ENCODE measurements around the gene CNTROB. TPM values are rescaled to one million over a fixed set of nuclear protein-coding genes. Genes with fewer than 3 reads are reported as not detected.
A peak's percentile ranks its signal among the peaks of the same experiment; 100 is the strongest.

Gene CNTROB
- total RNA-seq, 1 donor: 25.5 TPM

DNA sequence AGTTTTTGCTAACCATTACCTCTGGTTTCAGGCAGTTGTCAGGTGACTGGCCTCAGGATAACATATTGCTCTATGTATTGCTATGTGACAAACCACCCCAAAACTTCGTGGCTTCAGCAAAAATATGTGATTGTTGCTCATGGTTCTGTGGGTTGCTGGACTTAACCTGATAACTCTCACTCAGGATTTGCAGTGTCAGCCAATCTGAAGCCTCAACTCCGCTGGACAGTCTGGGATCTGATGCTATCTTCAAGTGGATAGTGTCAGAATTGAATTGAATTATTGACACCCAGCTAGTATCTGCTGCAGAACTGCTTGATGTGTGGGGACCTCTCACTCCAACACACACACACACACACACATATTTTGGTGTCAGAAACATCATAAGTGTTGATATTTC, 35.7 kb downstream of the CNTROB start:
- TF ChIP-seq, protein P1, sequence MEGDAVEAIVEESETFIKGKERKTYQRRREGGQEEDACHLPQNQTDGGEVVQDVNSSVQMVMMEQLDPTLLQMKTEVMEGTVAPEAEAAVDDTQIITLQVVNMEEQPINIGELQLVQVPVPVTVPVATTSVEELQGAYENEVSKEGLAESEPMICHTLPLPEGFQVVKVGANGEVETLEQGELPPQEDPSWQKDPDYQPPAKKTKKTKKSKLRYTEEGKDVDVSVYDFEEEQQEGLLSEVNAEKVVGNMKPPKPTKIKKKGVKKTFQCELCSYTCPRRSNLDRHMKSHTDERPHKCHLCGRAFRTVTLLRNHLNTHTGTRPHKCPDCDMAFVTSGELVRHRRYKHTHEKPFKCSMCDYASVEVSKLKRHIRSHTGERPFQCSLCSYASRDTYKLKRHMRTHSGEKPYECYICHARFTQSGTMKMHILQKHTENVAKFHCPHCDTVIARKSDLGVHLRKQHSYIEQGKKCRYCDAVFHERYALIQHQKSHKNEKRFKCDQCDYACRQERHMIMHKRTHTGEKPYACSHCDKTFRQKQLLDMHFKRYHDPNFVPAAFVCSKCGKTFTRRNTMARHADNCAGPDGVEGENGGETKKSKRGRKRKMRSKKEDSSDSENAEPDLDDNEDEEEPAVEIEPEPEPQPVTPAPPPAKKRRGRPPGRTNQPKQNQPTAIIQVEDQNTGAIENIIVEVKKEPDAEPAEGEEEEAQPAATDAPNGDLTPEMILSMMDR (IDR thresholded peaks at IDR 0.05; ENCODE audit: insufficient read depth, low read depth, low read length): no peak
- no peak overlapping the region for H3K4me3 ChIP-seq (ENCODE audit: low read depth, low read length)

DNA sequence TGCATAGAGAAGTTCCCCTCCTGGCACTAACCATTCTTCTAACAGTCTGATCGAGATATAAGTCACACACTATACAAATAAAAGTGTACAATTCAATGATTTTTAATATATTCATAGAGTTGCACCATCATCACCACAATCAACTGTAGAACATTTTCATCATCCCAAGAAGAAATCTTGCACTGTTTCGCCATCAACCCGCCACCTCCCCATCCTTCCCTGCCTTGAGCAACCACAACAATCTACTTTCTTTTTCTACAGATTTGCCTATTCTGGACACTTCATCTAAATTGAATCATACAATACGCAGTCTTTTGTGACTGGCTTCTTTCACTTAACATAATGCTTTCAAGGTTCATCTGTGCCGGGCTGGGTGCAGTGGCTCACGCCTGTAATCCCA, 37.4 kb downstream of the CNTROB start:
- DNase-seq (ENCODE audit: low read depth): peak; percentile 50
- H3K4me3 ChIP-seq (ENCODE audit: low read depth, low read length): no peak overlapping the region
- TF ChIP-seq, protein P1 (IDR thresholded peaks at IDR 0.05; ENCODE audit: insufficient read depth, low read depth, low read length): no peak

More for the DNA sequence above, 35.7 kb downstream of the CNTROB start:
- no peak for DNase-seq (ENCODE audit: low read depth)

DNA sequence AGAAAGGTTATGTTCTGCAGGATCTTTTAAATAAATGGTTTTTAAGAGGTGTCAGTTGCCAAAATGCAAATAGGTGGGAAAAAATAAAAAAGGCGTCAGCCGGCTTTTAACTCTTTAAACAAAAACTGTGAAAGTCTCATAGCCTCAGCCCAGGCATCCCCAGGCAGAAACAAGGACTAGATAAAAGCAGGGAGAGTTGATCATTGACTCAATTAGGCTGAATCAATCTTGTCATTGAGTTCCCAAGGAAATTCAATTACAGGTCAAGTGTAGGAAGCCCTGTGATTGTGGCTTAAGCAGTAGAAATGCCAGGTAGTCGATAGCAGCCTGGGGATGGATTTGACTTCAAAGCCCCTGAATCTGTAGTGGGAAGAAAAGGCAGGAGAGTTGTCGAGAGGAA, 39.6 kb downstream of the CNTROB start:
- no peak overlapping the region for H3K4me3 ChIP-seq (ENCODE audit: low read depth, low read length)
- DNase-seq (ENCODE audit: low read depth): no peak
- TF ChIP-seq, protein P1 (IDR thresholded peaks at IDR 0.05; ENCODE audit: insufficient read depth, low read depth, low read length): no peak

DNA sequence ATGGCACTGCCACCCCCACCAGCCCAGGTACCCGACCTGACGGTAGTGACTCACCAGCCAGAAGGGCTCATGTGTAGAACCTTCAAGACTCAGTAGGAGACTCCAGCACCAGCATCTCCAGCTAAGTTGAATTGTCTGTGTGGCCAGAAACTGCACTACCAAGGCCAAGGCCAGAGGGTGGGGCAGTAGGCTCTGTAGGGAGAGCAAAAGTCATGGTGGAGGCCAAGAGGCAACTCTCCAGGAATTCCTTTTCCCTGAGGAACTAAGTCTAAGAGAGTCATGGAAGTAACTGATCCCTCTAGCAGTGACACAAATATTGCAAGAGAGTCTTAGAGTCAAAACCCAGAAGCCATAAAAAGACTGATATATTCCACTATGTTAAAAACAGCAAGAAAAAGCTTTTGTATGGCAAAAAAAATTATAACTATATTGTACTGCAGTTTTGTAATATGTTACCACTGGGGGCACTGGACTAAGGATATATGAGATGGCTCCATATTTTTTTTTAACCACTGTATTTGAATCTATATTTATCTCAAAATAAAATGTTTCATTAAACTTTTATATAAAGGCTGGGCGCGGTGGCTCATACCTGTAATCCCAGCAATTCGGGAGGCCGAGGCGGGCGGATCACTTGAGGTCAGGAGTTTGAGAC, 40.3 kb downstream of the CNTROB start:
- TF ChIP-seq, protein P1 (IDR thresholded peaks at IDR 0.05; ENCODE audit: insufficient read depth, low read depth, low read length): peak; percentile 23
- H3K4me3 ChIP-seq (ENCODE audit: low read depth, low read length): no peak overlapping the region
- no peak for DNase-seq (ENCODE audit: low read depth)

DNA sequence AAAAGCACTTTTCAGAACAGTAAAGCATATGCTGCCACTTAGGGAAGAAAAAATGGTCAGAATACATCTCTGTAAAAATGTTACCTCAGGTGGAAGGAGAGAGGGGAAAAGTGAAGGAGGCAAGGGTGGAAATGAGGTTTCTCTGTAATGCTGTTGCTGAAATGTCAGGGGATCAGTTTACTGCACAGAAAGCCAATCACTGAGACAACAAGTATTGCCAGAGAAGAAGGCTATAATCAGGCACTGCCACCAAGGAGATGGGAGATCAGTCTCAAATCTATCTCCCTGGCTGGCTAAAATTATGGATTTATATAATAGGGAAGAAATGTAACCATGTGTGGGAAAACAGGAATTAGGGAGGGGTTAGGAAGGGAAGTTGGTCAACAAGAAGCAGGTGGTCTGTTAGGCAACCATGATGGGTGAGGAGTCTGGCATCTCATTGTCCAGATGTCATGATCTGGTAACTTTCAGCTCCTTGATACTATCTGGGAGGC, 42.7 kb downstream of the CNTROB start:
- no peak for DNase-seq (ENCODE audit: low read depth)
- TF ChIP-seq, protein P1 (IDR thresholded peaks at IDR 0.05; ENCODE audit: insufficient read depth, low read depth, low read length): no peak
- no peak overlapping the region for H3K4me3 ChIP-seq (ENCODE audit: low read depth, low read length)

DNA sequence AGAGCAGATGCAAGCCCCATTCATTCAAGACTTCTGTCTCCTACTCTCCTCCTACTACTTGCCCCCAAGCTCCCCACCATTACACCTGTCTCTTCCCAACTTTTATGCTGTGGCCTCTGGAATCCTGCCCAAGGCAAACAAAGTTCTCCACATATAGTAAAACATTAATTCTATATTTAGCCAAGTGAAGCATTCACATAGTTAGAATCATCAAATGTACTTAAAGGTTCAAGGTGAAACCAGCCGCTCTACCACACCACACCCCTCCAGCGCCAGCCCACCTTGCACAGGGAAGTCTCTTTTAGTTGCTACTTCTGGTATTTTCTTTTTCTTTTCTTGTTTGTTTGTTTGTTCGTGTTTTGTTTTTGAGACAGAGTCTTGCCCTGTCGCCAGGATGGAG, 45.0 kb downstream of the CNTROB start:
- H3K4me3 ChIP-seq (ENCODE audit: low read depth, low read length): no peak overlapping the region
- TF ChIP-seq, protein P1 (IDR thresholded peaks at IDR 0.05; ENCODE audit: insufficient read depth, low read depth, low read length): no peak
- no peak for DNase-seq (ENCODE audit: low read depth)

DNA sequence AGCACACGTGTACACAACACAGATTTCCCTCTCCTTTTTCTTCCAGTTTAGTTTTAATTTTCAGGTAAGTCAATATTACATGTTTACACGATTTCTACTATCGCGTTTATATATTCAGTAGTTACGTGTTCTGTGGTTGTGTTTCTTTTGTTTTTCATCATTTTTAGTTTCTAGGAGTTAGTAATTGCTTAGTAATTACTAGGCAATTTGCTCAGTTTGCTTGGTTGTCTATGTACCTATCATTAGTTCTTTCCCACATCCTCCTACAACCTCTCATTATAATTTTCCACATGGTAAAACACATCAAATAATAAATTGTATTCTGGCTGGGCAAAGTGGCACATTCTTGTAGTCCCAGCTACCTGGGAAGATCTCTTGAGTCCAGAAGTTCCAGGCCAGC, 45.8 kb downstream of the CNTROB start:
- TF ChIP-seq, protein P1 (IDR thresholded peaks at IDR 0.05; ENCODE audit: insufficient read depth, low read depth, low read length): no peak
- DNase-seq (ENCODE audit: low read depth): no peak
- H3K4me3 ChIP-seq (ENCODE audit: low read depth, low read length): no peak overlapping the region
